OCI-LY1 (cell line): Measurements from ENCODE around the gene DNM2.

ENCODE experiments used
- CTCF ChIP-seq: fragments of 200-600 bp; sonication (generic), shearing (Covaris generic); IDR thresholded peaks from 2 replicates; pipeline ENCODE4 v1.5.1; 2017; ENCODE audit warnings: mild to moderate bottlenecking, antibody characterized with exemption, low read length, moderate library complexity, mixed read lengths
- EZH2 ChIP-seq: fragments of 200-600 bp; sonication (generic), shearing (Covaris generic); IDR thresholded peaks from 2 replicates; pipeline ENCODE4 v1.8.0; 2017; ENCODE audit warnings: borderline replicate concordance, mixed run types, mild to moderate bottlenecking, antibody characterized with exemption, low read length, moderate library complexity, mixed read lengths

GRCh38 chr19:10830931-10831779 lies 113.3 kb downstream of the DNM2 start:
- TF ChIP-seq CTCF: no peak
- no peak for TF ChIP-seq EZH2
